GM12865 (cell line): ENCODE results near the gene DHX34.
"Not testable (repeated sequence)": the region's sequence is repeated elsewhere in the genome, so short reads cannot be mapped to it uniquely, and the experiment has no call there.

Experiments used
- DNase-seq: peaks from one replicate; pipeline ENCODE4 v3.0.0; 2010; ENCODE audit warnings: low read depth
- H3K4me3 ChIP-seq: 2 replicates; pipeline ENCODE4 v1.5.1; 2011; ENCODE audit warnings: mild to moderate bottlenecking, low read depth, low read length, control low read depth
- TF ChIP-seq, protein P1 (sequence below): IDR thresholded peaks from 2 replicates; pipeline ENCODE4 v1.5.1; 2011; ENCODE audit warnings: low read length, control low read depth, low read depth, inconsistent platforms; ENCODE audit not compliant: insufficient read depth; ENCODE audit errors: missing control alignments

DHX34 gene, protein sequence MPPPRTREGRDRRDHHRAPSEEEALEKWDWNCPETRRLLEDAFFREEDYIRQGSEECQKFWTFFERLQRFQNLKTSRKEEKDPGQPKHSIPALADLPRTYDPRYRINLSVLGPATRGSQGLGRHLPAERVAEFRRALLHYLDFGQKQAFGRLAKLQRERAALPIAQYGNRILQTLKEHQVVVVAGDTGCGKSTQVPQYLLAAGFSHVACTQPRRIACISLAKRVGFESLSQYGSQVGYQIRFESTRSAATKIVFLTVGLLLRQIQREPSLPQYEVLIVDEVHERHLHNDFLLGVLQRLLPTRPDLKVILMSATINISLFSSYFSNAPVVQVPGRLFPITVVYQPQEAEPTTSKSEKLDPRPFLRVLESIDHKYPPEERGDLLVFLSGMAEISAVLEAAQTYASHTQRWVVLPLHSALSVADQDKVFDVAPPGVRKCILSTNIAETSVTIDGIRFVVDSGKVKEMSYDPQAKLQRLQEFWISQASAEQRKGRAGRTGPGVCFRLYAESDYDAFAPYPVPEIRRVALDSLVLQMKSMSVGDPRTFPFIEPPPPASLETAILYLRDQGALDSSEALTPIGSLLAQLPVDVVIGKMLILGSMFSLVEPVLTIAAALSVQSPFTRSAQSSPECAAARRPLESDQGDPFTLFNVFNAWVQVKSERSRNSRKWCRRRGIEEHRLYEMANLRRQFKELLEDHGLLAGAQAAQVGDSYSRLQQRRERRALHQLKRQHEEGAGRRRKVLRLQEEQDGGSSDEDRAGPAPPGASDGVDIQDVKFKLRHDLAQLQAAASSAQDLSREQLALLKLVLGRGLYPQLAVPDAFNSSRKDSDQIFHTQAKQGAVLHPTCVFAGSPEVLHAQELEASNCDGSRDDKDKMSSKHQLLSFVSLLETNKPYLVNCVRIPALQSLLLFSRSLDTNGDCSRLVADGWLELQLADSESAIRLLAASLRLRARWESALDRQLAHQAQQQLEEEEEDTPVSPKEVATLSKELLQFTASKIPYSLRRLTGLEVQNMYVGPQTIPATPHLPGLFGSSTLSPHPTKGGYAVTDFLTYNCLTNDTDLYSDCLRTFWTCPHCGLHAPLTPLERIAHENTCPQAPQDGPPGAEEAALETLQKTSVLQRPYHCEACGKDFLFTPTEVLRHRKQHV

DNA sequence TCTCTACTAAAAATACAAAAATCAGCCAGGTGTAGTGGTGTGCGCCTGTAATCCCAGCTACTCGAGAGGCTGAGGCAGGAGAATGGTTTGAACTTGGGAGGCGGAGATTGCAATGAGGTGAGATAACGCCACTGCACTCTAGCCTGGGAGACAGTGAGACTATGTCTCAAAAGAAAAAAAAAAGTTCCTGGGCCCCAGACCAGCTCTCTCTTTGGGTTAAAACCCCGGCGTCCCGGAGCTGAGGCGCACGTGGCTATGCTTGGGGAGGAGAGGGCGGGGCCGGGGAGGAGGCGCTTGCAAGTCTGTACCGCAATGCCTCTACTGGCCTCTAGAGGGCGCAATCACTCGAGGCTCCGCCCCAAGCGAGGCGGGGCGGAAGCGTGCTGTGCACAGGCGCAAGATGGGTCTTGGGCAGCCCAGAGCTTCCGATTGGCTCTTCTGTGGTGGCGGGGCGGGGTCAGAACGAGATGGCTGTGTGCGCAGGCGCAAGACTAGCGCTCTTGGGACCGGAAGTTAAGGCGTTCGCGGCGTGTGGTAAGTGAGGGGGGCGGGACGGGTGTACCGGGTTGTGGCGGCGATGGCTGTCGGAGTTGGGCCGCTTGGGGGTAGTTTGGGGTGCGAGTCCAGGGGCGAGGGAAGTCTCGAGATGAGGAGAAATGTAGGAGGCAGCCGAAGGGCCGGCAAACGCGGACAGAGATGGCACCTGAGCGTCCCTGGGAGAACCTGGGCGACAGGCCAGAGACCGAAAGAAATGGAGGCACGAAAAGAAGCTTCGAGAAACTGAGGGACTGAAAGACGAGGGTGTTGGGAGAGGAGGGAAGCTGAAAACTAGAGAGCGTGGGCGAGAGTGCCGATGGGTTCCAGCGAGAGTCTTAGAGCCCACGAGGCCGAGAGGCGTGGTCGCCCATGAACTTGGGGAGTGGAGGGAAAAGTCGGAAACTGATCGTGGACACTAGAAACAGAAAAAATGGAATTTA is at the start of gene DHX34:
TSS of gene DHX34 (plus strand) at position 497 of the 977 bp plus-strand sequence. CDS start 3,716 bp downstream, outside the sequence.
- TF ChIP-seq, protein P1, sequence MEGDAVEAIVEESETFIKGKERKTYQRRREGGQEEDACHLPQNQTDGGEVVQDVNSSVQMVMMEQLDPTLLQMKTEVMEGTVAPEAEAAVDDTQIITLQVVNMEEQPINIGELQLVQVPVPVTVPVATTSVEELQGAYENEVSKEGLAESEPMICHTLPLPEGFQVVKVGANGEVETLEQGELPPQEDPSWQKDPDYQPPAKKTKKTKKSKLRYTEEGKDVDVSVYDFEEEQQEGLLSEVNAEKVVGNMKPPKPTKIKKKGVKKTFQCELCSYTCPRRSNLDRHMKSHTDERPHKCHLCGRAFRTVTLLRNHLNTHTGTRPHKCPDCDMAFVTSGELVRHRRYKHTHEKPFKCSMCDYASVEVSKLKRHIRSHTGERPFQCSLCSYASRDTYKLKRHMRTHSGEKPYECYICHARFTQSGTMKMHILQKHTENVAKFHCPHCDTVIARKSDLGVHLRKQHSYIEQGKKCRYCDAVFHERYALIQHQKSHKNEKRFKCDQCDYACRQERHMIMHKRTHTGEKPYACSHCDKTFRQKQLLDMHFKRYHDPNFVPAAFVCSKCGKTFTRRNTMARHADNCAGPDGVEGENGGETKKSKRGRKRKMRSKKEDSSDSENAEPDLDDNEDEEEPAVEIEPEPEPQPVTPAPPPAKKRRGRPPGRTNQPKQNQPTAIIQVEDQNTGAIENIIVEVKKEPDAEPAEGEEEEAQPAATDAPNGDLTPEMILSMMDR: peak; percentile 98

DNA sequence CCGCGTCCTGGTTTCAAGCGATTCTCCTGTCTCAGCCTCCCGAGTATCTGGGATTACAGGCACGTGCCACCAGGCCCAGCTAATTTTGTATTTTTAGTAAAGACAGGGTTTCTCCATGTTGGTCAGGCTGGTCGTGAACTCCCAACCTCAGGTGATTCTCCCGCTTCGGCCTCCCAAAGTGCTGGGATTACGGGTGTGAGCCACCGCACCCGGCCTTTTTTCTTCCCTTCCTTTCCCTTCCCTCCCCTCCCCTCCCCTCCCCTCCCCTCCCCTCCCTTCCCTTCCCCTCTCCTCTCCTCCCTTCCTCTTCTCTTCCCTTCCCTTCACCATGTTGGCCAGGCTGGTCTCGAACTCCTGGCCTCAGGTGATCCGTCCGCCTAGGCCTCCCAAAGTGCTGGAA is 48.2 kb upstream of the DHX34 start:
- not testable (repeated sequence) for DNase-seq, H3K4me3 ChIP-seq

More for the DNA sequence above, at the start of gene DHX34:
- DNase-seq: peak; percentile 100
- peak within 1 kb of the TSS; percentile 70 for H3K4me3 ChIP-seq

DNA sequence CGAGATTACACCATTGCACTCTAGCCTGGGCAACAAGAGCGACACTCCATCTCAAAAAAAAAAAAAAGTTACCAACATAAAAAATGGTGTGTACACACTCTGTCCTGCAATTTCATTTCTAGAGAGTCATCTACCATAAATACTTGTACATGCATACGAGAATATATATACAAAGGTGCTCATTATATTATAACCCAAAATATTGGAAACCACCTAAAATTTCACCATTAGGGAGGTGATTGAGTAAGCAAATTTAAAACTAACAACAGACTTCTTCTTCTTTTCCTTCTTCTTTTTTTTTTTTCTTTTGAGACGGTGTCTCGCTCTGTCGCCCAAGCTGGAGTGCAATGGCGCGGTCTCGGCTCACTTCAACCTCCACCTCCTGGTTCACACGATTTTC is 46.9 kb upstream of the DHX34 start:
- TF ChIP-seq, protein P1: no peak
- peak; percentile 48 for DNase-seq
- no peak overlapping the region for H3K4me3 ChIP-seq

DNA sequence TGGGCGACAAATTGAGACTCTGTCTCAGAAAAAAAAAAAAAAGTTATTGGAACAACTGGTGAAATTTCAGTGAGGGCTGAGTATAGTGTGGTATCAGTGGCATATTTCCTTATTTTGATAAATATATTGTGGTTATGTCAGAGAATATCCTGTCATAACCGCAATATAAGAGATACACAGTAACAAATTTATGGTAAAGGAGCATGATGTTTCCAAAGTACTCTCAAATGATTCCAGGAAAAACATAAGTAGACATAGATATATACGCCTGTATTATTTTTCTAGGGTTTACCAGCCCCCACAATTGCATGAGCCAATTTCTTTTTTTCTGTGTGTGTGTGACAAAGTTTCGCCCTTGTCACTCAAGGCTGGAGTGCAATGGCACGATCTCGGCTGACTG is 45.1 kb upstream of the DHX34 start:
- TF ChIP-seq, protein P1: no peak
- H3K4me3 ChIP-seq: no peak overlapping the region
- no peak for DNase-seq

DNA sequence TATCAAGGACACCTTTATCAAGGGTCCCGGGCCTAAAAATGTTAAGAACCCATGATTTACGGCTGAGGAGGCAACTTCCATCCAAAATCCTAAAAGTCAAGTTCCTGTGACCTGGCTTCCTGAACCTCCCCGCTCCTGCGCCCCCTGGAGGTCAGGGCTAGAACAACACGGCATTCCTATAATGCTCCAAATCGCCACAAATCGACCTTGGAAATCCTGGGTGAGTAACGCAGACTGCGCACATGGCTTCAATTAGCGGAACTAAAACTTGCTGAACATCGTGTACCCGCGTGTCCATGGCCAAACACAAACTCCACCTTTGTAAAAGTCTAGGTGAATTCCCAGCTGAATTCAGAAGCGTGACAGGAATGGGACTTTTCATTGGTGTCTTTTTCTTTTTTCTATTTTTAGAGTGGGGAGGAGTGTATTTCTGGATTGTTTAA is 43.8 kb upstream of the DHX34 start:
- no peak overlapping the region for H3K4me3 ChIP-seq
- TF ChIP-seq, protein P1: peak; percentile 99
- peak; percentile 75 for DNase-seq

DNA sequence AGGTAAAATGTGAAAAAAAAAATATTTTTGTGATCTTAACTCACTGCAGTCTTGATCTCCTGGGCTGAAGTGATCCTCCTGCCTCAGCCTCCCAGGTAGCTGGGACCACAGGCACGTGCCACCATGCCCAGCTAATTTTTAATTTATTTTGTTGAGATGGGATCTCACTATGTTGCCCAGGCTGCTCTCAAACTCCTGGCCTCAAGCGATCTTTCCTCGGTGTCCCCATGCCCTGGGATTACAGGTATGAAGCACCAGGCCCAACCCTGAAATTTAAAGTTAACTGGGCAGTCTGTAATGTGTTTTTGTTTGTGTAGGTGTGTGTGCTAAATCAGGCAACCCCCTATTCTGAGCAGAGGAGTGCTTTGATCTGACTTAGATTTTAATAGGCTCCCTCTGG is 42.8 kb upstream of the DHX34 start:
- DNase-seq: no peak
- TF ChIP-seq, protein P1: no peak
- H3K4me3 ChIP-seq: no peak overlapping the region
